HG03060 (cell line): ENCODE results near the gene HNRNPUL2.
A peak's percentile ranks its signal among the peaks of the same experiment; 100 is the strongest.

ENCODE experiments used
- ATAC-seq: cut with Tn5 transposase; IDR thresholded peaks from one replicate; pipeline ENCODE4 v1.9.1; 2021; ENCODE audit warnings: low read depth, moderate number of reproducible peaks; ENCODE audit not compliant: unreplicated experiment

HNRNPUL2 gene

GRCh38 chr11:62727872-62728170, 564 bp upstream of the HNRNPUL2 start:
- ATAC-seq = peak; percentile 34

GRCh38 chr11:62726915-62727164, 417 bp downstream of the HNRNPUL2 start:
- no peak for ATAC-seq

GRCh38 chr11:62726156-62726914, 922 bp downstream of the HNRNPUL2 start:
- ATAC-seq = no peak

- ATAC-seq = no peak
Observed at GRCh38 chr11:62725646-62726045, 1.6 kb downstream of the HNRNPUL2 start.

- ATAC-seq = no peak
Observed at GRCh38 chr11:62724171-62724570, 3.1 kb downstream of the HNRNPUL2 start.

GRCh38 chr11:62721994-62722393, 5.3 kb downstream of the HNRNPUL2 start:
- no peak for ATAC-seq

- ATAC-seq = no peak
Observed at GRCh38 chr11:62719302-62719978, 7.8 kb downstream of the HNRNPUL2 start.

GRCh38 chr11:62716816-62717215, 10.4 kb downstream of the HNRNPUL2 start:
- ATAC-seq = no peak

GRCh38 chr11:62716206-62716605, 11.1 kb downstream of the HNRNPUL2 start:
- ATAC-seq = no peak

- ATAC-seq = no peak
Observed at GRCh38 chr11:62715150-62716130, 11.8 kb downstream of the HNRNPUL2 start.

GRCh38 chr11:62713343-62713742, 13.9 kb downstream of the HNRNPUL2 start:
- ATAC-seq = no peak

GRCh38 chr11:62712861-62713260, 14.4 kb downstream of the HNRNPUL2 start:
- no peak for ATAC-seq

- no peak for ATAC-seq
Observed at GRCh38 chr11:62712276-62712812, 14.9 kb downstream of the HNRNPUL2 start.

GRCh38 chr11:62710001-62710345, 17.3 kb downstream of the HNRNPUL2 start:
- ATAC-seq = no peak

GRCh38 chr11:62709247-62710000, 17.8 kb downstream of the HNRNPUL2 start:
- peak; percentile 69 for ATAC-seq

GRCh38 chr11:62708793-62709192, 18.5 kb downstream of the HNRNPUL2 start:
- no peak for ATAC-seq

GRCh38 chr11:62708392-62708791, 18.9 kb downstream of the HNRNPUL2 start:
- no peak for ATAC-seq

- ATAC-seq = no peak
Observed at GRCh38 chr11:62707277-62707861, 19.9 kb downstream of the HNRNPUL2 start, which contains the start of the genes BSCL2 and GNG3. Gene BSCL2 (minus strand): TSS chr11:62707424. CDS start chr11:62707195, 229 bp downstream. Gene GNG3 (plus strand): TSS chr11:62707676. CDS start chr11:62708296, 620 bp downstream.

- no peak for ATAC-seq
Observed at GRCh38 chr11:62706850-62707247, 20.4 kb downstream of the HNRNPUL2 start.
